GM23248 (cell line): ENCODE measurements around the gene MFNG. TPM values are rescaled to one million over a fixed set of nuclear protein-coding genes. Genes with fewer than 3 reads are reported as not detected.

Experiments used
- DNase-seq: peaks from one replicate; pipeline ENCODE4 v3.0.0-alpha.2; 2015
- H2AFZ ChIP-seq: fragments of 200-600 bp; sonication (generic); 2 replicates; pipeline ENCODE4 v1.6.1; 2016; ENCODE audit warnings: antibody characterized with exemption
- H3F3A ChIP-seq: fragments of 200-600 bp; sonication (generic); 2 replicates; pipeline ENCODE4 v1.6.1; 2016; ENCODE audit warnings: mild to moderate bottlenecking, antibody characterized with exemption, mixed run types; ENCODE audit not compliant: insufficient read depth
- H3K27ac ChIP-seq: fragments of 200-600 bp; sonication (generic); 2 replicates; pipeline ENCODE4 v1.5.1; 2016; ENCODE audit warnings: mild to moderate bottlenecking
- H3K27me3 ChIP-seq: fragments of 200-600 bp; sonication (generic); replicated peaks from 2 replicates; pipeline ENCODE4 v1.6.1; 2016; ENCODE audit warnings: mild to moderate bottlenecking; ENCODE audit not compliant: insufficient read depth
- H3K36me3 ChIP-seq: fragments of 200-600 bp; sonication (generic); 2 replicates; pipeline ENCODE4 v1.6.1; 2016; ENCODE audit warnings: low read depth, mild to moderate bottlenecking
- H3K4me1 ChIP-seq: fragments of 200-600 bp; sonication (generic); 2 replicates; pipeline ENCODE4 v1.6.1; 2016; ENCODE audit warnings: mild to moderate bottlenecking; ENCODE audit not compliant: insufficient read depth
- H3K4me2 ChIP-seq: fragments of 200-600 bp; sonication (generic); one replicate; pipeline ENCODE4 v1.6.1; 2016; ENCODE audit warnings: mild to moderate bottlenecking; ENCODE audit not compliant: unreplicated experiment
- H3K4me3 ChIP-seq: fragments of 200-600 bp; sonication (generic); 2 replicates; pipeline ENCODE4 v1.5.1; 2016; ENCODE audit warnings: mild to moderate bottlenecking
- H3K79me2 ChIP-seq: fragments of 200-600 bp; sonication (generic); 2 replicates; pipeline ENCODE4 v1.6.1; 2016; ENCODE audit warnings: mild to moderate bottlenecking; ENCODE audit not compliant: insufficient read depth
- H3K9ac ChIP-seq: fragments of 200-600 bp; sonication (generic); 2 replicates; pipeline ENCODE4 v1.6.1; 2016; ENCODE audit warnings: mild to moderate bottlenecking
- H3K9me2 ChIP-seq: fragments of 200-600 bp; sonication (generic); 2 replicates; pipeline ENCODE4 v1.6.1; 2016; ENCODE audit warnings: mixed run types, mild to moderate bottlenecking, moderate library complexity; ENCODE audit not compliant: insufficient read depth
- H3K9me3 ChIP-seq: fragments of 200-600 bp; sonication (generic); one replicate; pipeline ENCODE4 v1.6.1; 2017; ENCODE audit warnings: low read depth
- H4K20me1 ChIP-seq: fragments of 200-600 bp; sonication (generic); 2 replicates; pipeline ENCODE4 v1.6.0; 2016; ENCODE audit not compliant: insufficient read depth
- EZH2 ChIP-seq: fragments of 200-600 bp; sonication (generic); IDR thresholded peaks from 2 replicates; pipeline ENCODE4 v1.6.1; 2018; ENCODE audit warnings: antibody characterized with exemption, mild to moderate bottlenecking; ENCODE audit not compliant: insufficient read depth, poor library complexity, severe bottlenecking
- EZH2phosphoT487 ChIP-seq: fragments of 200-600 bp; sonication (generic); IDR thresholded peaks from 2 replicates; pipeline ENCODE4 v1.6.1; 2018; ENCODE audit warnings: antibody characterized with exemption, moderate library complexity, mild to moderate bottlenecking, low read depth; ENCODE audit not compliant: insufficient read depth
- WGBS, 2 experiments: methylation state at CpG; one replicate each; pipeline ENCODE4 v1.1.6; 2015 to 2017; ENCODE audit warnings: low lambda C conversion rate in 2 of 2, low coverage in 1 of 2; ENCODE audit errors: missing lambda C conversion rate in 2 of 2; 5-methylcytosine and 5-hydroxymethylcytosine counted together
- in situ Hi-C: fragments of 300-500 bp; cut with MboI; formaldehyde crosslinking; loops from 2 replicates; pipeline ENCODE4 v1.15.0; 2020
- polyA plus RNA-seq: library from polyadenylated mRNA; unstranded; fragments of >200 nt; fragmentation: Nextera tagmentation; extraction: Ambion mirVana; gene quantifications from 2 replicates; pipeline ENCODE4 v1.2.1, GENCODE V29; 2016
- total RNA-seq: library from RNA; depleted of rRNA; stranded (reverse); fragments of >200 nt; shearing (Covaris generic); gene quantifications from 2 replicates; pipeline ENCODE4 v1.2.3, GENCODE V29; 2014

The MFNG gene
- total and polyA plus RNA-seq, 2 experiments from 2014 or later, result not detected

GRCh38 chr22:37496651-37497050 is 10.5 kb upstream of the MFNG start:
- WGBS, 2 experiments, result 61 to 68% methylated on average over 11 of the region's 11 CpGs
- H3F3A ChIP-seq, result peaks cover 5% of the 10 kb centered on the region
- H3K27me3 ChIP-seq, result no peaks in the 10 kb centered on the region
- no peak overlapping the region for H3K9ac ChIP-seq
- no peaks in the 10 kb centered on the region for H3K79me2 ChIP-seq
- DNase-seq, result peak; percentile 53
- H4K20me1 ChIP-seq, result no peaks in the 10 kb centered on the region
- H2AFZ ChIP-seq, result no peak overlapping the region
- H3K4me2 ChIP-seq, result no peak overlapping the region
- H3K4me1 ChIP-seq, result peaks cover 14% of the 10 kb centered on the region
- H3K9me3 ChIP-seq, result no peaks in the 10 kb centered on the region
- no peak overlapping the region for H3K4me3 ChIP-seq
- no peak for TF ChIP-seq EZH2phosphoT487
- TF ChIP-seq EZH2, result no peak
- no peaks in the 10 kb centered on the region for H3K36me3 ChIP-seq
- in situ Hi-C loops, result no loop called here
- H3K9me2 ChIP-seq, result no peaks in the 10 kb centered on the region
- 0 out of 2 replicates have a peak overlapping the region, but pooled peaks have one; percentile 27 for H3K27ac ChIP-seq

GRCh38 chr22:37493979-37494378 is 7.8 kb upstream of the MFNG start:
- Histone ChIP-seq H3K27me3 (no peaks in the 10 kb centered on the region), H3K36me3 (no peaks in the 10 kb centered on the region), H3K9me2 (no peaks in the 10 kb centered on the region), H3K9ac (no peak overlapping the region), H3K4me1 (peaks cover 9% of the 10 kb centered on the region), H2AFZ (no peak overlapping the region), H3K4me3 (no peak overlapping the region), H3K4me2 (no peak overlapping the region), H4K20me1 (no peaks in the 10 kb centered on the region), H3F3A (peaks cover 5% of the 10 kb centered on the region), H3K27ac (no peak overlapping the region), H3K79me2 (no peaks in the 10 kb centered on the region), H3K9me3 (no peaks in the 10 kb centered on the region)
- TF ChIP-seq EZH2 (no peak), EZH2phosphoT487 (no peak)
- in situ Hi-C loops, result no loop called here
- 76 to 84% methylated on average over 4 to 10 of the region's 10 CpGs for WGBS, 2 experiments
- DNase-seq, result no peak

- Histone ChIP-seq H2AFZ (no peak overlapping the region), H3K79me2 (no peaks in the 10 kb centered on the region), H3K9ac (no peak overlapping the region), H3K4me2 (no peak overlapping the region), H3F3A (peaks cover under 1% of the 10 kb centered on the region), H3K4me3 (no peak overlapping the region), H3K27ac (no peak overlapping the region), H3K27me3 (no peaks in the 10 kb centered on the region), H3K9me2 (no peaks in the 10 kb centered on the region), H3K9me3 (no peaks in the 10 kb centered on the region), H4K20me1 (no peaks in the 10 kb centered on the region), H3K36me3 (no peaks in the 10 kb centered on the region), H3K4me1 (peaks cover 6% of the 10 kb centered on the region)
- in situ Hi-C loops, result no loop called here
- WGBS, 2 experiments, result 60 to 62% methylated on average over 18 to 23 of the region's 24 CpGs
- peak; percentile 79 for DNase-seq
- TF ChIP-seq EZH2 (no peak), EZH2phosphoT487 (no peak)
Measured at GRCh38 chr22:37492428-37493344, 6.5 kb upstream of the MFNG start.

- Histone ChIP-seq H4K20me1 (no peaks in the 10 kb centered on the region), H3K9me3 (no peaks in the 10 kb centered on the region), H3K4me1 (peaks cover 2% of the 10 kb centered on the region), H3K36me3 (no peaks in the 10 kb centered on the region), H2AFZ (no peak overlapping the region), H3K4me3 (no peak overlapping the region), H3K4me2 (no peak overlapping the region), H3K79me2 (no peaks in the 10 kb centered on the region), H3F3A (no peaks in the 10 kb centered on the region), H3K27me3 (0 out of 2 replicates have a peak, but pooled peaks cover 6% of the 10 kb centered on the region), H3K9ac (no peak overlapping the region), H3K9me2 (no peaks in the 10 kb centered on the region), H3K27ac (no peak overlapping the region)
- 77 to 79% methylated on average over 19 to 22 of the region's 22 CpGs for WGBS, 2 experiments
- in situ Hi-C loops, result no loop called here
- TF ChIP-seq EZH2phosphoT487 (no peak), EZH2 (no peak)
- DNase-seq, result no peak
Measured at GRCh38 chr22:37491559-37492427, 5.6 kb upstream of the MFNG start.
